GM19240 (cell line): ENCODE data around the gene ACAP3.
"Not testable (repeated sequence)": the region's sequence is repeated elsewhere in the genome, so short reads cannot be mapped to it uniquely, and the experiment has no call there.

Experiments used
- DNase-seq: peaks from one replicate; pipeline ENCODE4 v3.0.0; 2011; ENCODE audit warnings: low spot score; ENCODE audit not compliant: insufficient read length

ACAP3 gene

DNA sequence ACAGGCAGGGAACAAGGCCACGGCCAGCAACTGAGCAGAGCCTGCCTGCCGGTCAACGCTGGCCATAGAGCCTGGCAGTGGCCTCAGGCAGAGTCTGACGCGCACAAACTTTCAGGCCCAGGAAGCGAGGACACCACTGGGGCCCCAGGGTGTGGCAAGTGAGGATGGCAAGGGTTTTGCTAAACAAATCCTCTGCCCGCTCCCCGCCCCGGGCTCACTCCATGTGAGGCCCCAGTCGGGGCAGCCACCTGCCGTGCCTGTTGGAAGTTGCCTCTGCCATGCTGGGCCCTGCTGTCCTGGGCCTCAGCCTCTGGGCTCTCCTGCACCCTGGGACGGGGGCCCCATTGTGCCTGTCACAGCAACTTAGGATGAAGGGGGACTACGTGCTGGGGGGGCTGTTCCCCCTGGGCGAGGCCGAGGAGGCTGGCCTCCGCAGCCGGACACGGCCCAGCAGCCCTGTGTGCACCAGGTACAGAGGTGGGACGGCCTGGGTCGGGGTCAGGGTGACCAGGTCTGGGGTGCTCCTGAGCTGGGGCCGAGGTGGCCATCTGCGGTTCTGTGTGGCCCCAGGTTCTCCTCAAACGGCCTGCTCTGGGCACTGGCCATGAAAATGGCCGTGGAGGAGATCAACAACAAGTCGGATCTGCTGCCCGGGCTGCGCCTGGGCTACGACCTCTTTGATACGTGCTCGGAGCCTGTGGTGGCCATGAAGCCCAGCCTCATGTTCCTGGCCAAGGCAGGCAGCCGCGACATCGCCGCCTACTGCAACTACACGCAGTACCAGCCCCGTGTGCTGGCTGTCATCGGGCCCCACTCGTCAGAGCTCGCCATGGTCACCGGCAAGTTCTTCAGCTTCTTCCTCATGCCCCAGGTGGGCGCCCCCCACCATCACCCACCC lies 23.6 kb upstream of the ACAP3 start, which contains the start of gene TAS1R3:
TSS of gene TAS1R3 (plus strand) at position 213 of the 898 bp plus-strand sequence. CDS start at position 279, 66 bp downstream.
- DNase-seq, result no peak

DNA sequence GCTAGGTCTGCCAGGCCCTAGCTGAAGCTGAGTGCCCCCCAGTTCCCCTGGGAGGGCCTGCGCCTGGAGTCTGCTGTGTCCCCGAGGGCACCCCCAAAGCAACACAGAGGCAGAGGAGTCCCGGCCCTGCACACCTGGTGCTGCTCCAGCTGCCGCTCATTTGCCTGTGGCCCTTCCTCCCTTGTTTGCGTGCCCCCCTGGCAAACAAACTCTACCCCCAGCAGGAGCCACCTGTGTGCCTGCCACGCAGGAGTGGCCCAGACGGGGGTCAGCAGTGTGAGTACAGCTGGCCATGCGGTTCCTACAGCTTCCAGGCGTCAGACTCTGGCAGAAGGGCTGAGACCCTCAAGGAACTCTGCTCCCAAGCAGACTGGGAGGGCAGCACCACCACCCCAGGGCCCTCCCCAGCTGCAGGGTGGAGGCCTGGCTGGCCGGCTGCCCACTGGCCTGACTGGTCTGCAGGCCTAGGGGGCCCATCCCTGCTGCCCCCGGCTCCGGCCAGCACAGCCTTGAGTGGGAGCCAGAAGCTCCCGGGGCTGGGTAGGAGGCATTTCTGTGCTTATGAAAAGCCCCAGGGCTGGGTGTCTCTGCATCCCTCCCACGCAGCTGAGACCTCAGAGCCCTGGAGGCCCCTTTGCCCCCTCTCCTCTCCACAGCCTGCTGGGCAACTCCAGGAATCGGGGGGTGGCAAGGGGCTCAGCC lies 22.8 kb upstream of the ACAP3 start:
- no peak for DNase-seq

DNA sequence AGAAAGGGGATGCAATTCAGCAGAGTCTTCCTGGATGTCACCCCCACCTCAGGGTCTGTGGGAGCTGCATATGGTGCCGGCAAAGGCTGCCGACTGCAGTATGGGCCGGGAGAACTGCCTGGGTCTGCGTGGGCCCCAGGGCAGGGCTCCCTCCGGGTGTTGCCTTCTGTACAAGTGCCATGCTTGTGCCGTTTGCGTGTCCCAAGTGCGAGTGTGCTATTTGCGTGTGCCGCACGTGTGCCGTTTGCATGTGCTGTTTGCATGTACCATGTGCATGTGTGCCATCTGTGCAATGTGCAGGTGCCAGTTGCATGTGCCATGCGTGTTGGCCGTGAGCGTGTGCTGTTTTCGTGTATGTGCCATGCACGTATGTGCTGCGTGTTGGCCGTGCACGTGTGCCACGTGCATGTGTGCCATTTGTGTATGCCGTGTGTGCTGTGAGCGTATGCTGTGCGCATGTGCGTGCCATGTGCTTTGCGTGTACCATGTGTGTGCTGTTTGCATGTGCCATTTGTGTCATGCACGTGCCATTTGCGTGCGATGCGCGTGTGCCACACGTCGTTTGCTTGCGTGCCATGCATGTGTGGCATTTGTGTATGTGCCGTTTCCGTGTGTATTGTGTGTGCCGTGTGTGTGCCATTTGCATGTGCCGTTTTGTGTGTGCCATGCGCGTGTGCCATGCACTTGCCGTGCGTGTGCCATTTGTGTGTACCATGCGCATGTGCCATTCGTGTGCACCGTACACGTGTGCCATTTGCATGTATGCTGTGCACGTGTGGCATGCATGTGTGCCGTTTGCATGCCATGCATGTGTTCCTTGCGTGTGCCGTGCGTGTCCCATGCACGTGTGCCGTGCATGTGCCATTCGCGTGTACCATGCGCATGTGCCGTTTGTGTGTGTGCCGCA lies 21.8 kb upstream of the ACAP3 start:
- DNase-seq, result no peak

DNA sequence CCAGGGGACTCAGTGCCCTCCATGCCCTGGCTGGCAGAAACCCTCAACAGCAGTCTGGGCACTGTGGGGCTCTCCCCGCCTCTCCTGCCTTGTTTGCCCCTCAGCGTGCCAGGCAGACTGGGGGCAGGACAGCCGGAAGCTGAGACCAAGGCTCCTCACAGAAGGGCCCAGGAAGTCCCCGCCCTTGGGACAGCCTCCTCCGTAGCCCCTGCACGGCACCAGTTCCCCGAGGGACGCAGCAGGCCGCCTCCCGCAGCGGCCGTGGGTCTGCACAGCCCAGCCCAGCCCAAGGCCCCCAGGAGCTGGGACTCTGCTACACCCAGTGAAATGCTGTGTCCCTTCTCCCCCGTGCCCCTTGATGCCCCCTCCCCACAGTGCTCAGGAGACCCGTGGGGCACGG lies 20.5 kb upstream of the ACAP3 start:
- no peak for DNase-seq

DNA sequence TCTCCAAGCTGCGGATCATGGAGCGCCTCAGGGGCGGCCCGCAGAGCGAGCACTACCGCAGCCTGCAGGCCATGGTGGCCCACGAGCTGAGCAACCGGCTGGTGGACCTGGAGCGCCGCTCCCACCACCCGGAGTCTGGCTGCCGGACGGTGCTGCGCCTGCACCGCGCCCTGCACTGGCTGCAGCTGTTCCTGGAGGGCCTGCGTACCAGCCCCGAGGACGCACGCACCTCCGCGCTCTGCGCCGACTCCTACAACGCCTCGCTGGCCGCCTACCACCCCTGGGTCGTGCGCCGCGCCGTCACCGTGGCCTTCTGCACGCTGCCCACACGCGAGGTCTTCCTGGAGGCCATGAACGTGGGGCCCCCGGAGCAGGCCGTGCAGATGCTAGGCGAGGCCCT lies 19.6 kb upstream of the ACAP3 start:
- DNase-seq, result no peak

DNA sequence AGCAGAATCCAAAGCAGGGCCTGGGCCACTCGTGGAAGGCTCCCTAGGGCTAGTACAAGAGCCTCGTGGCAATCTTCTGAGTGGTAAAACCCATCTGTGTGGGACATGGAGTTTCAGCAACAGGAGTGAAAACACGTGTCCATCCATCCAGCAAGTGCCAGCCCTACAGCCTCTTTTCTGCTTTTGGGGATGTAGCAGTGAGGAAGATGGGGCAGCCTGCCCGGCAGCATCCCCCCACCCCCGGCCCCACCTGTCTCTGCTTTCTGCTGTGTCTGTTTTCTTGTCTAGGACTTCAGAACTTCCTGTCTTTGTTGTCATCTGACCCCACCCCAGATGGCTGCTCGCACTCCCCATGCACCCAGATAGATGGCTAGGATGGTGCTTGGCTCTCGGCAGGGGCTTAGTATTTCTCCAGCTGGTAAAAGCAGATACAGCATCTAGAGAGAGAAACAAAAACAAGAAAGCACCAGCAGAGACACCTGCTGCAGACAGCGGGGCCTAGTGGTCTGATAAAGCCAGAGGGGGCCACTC lies 18.4 kb upstream of the ACAP3 start:
- DNase-seq, result no peak

DNA sequence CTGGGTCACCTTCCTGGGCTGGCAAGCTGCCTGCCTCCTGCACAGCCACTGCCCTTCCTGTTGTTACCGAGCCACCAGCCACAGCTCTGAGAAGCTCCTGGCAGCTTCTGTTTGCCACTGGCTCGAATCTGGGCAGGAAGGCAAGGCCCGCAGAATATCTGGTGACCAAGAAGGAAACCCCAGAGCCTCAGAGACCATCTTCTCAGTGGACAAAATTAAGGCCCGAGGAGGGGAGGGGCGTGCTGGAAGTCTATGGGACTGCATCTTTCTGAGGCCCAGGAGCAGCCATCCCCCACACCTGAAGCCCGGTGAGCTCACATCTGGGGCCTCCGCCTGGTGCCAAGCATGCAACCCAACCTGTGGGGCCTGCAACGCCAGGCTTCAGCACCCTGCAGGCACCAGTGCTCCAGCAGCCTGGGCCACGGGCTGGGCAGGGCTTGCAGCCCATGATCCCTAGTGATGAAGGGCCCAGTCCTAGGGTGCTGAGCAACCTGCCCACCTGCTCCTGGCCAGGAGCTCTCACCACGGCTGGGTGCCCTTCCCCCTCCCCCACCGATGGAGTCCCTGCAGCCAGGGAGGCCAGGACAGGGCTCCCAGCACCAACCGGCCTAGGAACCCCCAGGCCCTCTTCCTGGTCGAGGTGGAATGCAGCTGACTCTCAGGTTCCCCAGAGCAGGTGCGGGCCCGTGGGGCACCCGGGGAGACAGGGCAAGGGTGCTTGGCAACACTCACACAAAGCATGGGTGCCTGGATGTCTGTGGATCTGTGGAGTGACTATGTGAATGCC lies 17.8 kb upstream of the ACAP3 start:
- DNase-seq, result no peak

DNA sequence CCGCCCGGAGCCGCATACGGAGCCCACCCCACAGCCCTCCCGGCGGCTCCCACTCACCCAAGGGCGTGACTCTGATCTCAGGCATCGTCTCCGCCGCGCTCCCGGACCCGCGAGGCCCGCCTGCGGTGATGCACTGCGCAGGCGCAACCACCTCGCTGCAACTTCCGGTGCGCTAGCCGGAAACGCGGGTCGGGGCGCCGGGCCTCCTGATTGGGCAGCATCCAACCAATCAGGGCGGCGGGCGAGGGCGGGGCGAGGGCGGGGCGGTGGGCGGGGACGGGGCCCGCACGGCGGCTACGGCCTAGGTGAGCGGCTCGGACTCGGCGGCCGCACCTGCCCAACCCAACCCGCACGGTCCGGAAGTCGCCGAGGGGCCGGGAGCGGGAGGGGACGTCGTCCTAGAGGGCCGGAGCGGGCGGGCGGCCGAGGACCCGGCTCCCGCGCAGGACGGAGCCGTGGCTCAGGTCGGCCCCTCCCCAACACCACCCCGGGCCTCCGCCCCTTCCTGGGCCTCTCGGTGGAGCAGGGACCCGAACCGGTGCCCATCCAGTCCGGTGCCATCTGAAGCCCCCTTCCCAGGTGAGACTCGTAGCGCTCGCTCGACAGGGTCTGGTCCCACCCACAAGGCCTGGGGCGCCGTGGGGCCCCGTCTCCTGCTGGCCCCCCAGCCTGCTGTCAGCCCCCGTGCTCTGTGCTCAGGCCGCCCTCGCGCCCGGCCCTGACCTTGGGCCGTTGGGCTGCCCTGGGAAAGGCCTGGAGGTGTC lies 17.0 kb upstream of the ACAP3 start, which contains the start of the genes CPTP and INTS11:
TSS of gene CPTP (plus strand) at position 279 of the 764 bp plus-strand sequence. CDS start 2,109 bp downstream, outside the sequence.
TSS of gene INTS11 (minus strand) at position 137 of the 764 bp plus-strand sequence. CDS start at position 85, 52 bp downstream.
- DNase-seq, result peak; percentile 98

DNA sequence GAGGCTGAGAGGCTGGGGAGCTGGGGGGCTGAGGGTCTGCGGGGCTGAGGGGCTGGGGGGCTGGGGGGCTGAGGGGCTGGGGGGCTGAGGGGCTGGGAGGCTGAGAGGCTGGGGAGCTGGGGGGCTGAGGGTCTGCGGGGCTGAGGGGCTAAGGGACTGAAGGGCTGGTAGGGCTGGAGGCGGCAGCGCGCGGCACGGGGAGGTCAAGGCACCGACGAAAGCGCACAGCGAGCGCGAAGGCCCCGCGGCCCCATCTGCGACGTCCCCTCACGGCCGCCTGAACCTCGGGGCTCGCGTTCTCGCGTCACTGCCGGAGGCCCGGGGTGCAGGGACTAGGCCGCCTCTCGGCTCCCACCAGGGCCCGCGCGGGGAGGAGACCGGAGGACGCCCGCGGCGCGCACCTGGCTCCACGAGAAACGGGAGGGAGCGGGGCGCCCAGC lies 16.4 kb upstream of the ACAP3 start:
- DNase-seq, result no peak

DNA sequence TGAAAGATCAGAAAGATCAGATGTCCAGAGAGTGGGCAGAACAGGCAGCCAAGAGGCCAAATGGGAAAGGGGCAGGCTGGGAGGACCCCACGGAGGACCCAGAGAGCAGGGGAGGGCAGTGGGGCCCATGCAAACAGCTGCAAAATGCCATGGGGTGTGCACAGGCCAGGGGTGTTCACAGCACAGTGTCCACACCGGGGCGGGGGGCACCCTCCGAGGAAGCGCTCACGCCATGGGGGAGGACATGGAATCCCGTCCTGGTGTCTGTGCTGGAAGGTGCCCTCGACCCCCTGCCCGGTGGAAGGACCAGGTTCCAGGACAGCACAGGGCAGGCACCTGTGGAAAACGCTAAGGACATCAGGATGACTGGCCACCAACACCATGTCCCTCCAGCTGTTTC lies 15.2 kb upstream of the ACAP3 start:
- DNase-seq, result no peak

DNA sequence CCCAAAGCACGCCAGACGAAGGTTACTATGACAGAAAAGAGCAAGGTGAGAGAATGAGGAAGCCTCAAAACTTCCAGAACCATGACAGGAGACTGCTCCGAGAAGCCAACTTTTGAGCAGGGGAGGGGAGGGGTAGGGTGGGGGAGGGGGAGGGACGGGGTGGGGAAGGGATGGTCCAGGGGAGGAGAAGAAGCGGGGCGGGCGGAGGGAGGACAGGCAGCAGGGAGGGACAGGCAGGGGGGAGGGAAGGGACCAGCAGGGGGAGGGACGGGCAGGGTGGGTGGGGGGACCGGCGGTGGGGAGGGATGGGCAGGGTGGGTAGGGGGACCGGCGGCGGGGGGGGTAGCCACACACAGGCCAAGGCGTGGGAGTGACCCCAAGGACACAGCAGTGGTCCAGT lies 14.7 kb upstream of the ACAP3 start:
- DNase-seq, result no peak

DNA sequence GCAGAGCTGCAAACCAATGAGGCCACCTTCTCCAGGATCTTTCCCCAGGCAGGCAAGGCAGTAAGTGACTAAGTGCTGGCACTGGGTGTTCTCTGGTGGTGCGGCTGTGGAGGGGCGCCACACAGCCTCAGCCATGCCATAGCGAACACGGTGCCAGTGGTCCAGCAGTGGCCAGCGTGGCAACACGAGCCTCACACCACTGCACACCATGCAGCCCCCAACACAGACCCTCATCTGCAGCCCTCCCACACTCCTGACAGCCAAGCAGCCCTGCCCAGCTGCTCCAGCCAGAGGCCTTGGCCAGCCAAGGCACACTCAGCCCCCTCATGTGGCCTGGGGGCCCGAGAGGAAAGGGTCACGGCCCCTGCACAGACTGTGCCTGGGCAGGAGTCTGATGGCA lies 13.7 kb upstream of the ACAP3 start:
- no peak for DNase-seq

DNA sequence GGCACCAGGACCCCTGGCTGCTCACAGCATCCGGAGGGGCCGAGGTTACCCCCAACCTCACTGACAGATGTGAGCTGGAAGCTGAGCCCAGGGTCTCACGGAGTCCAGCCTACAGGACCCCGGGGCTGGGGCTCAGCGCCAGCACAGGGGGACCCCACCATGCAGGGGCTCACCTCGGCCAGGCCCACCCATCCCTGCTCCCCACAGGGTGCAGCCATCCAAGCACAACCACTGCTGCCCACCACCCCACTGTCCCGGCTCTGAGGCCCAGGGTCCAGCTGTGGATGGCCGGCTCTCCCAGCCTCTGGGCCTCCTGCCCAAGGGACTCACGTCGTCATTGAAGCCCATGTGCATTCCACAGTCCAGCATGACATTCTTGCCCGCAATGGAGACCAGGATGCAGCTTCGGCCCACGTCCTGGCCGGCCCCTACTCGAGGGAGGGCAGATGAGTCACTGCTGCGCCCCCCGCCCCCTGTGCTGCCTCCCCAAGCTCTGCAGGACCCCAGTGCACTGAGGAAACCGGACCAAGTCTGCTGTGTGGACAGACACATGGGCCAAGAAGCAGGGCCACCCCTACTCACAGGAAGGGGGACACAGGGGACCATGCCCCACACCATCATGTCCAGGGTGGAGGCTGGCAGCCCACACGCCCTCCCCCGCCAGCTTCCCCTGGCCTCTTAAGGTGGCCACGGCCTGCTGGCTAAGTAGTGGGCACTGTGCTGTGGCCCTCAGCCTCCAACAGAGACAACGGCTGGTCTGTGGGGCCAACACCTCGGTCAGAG lies 13.1 kb upstream of the ACAP3 start:
- DNase-seq, result no peak

DNA sequence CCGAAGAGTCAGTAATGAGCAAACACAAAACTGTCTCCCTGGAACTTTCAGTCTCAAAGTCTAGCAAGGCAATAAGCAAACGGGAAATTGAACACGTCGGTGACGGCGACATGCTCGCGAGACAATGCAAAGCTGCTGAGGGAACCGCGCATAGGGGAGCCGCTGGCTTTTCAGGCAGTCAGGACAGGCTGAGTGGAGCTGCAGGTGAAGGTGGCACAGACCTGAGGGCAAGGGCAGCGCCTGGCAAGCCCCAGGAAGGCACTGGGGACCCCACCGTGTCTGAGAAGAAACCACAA lies 11.9 kb upstream of the ACAP3 start:
- DNase-seq, result no peak

DNA sequence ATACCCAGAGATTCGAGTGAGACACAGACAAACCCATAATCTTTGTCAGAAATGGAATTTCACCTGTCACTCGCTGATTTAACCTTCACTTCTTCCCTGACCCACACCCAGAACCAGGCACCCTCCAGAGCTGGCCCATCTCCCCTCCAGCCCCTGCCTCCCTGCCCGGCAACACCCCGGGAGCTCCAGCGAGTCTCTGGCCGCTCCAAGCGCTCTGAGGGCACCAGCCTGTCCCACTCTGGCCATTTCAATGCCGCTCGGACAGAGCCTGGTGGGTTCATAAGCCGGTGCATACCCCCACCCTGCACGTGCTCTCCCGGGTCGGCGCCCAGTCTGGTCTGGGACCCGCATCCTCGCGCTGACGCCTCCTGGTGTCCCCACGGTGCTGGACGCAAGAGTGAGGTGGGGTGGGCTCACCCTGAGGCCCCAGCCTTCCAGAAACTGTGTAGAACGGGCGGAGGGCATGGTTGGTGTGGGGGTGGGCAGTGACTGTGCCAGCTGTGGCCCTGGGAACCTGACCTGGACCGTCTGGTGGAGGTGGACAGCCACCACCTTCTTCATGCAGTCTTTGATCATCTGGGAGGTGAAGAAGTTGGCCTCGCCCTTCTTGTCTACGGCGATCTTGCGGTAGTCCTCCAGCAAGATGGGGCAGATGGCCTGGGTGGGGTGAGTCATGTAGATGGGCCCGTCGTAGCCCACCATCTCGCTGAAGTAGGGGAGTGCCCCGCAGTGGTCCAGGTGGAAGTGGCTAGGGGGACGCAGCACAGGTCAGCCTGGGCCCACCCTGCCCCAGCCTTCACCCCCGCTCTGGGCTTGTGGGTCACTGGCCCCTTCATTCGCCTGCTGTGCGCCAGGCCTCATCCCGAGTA lies 11.3 kb upstream of the ACAP3 start:
- DNase-seq, result no peak

DNA sequence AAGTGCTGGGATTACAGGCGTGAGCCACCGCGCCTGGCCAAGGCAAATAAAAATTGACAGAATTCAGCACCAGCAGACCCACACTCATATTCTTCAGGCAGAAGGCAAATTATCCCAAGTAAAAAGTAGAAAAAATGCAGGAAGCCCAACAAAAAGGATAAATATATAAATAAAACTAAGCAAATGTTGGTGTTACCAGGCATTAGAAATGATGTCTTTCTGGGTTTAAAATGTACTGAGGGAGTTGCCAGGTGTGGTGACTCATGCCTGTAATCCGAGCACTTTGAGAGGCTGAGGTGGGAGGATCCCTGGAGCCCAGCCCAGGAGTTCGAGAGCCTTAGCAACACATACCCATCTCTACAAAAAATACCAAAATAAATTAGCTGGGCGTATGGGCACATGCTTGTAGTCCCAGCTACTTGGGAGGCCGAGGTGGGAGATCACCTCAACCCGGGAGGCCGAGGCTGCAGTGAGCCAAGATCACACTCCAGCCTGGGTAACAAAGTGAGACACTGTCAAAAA lies 10.5 kb upstream of the ACAP3 start:
- no peak for DNase-seq

DNA sequence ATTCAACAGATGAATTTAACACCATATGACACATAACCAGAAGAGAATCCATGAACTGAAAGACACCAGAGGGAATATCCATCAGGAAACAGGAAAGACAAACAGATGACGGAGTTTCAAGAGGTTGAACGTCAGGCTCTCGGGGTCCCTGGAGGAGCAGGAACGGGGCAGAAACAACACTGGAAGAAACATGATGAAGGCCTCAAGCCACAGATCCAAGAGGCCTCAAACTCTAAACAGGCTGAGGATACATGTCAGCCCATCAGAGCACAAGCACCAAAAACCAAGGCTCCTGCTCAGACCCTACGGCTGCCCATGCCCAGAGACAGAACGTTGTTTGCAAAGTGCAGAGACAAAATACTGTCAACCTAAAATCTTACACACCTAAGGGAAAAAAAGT lies 9.7 kb upstream of the ACAP3 start:
- DNase-seq, result no peak

DNA sequence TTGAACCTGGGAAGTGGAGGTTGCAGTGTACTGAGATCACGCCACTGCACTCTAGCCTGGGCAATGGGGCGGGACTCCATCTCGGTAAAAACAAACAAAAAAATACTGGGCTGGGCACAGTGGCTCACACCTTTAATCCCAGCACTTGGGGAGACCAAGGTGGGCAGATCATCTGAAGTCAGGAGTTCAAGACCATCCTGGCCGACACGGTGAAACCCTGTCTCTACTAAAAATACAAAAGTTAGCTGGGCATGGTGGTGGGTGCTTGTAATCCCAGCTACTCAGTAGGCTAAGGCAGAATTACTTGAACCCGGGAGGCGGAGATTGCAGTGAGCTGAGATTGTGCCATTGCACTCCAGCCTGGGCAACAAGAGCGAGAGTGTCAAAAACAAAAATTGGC lies 8.5 kb upstream of the ACAP3 start:
- DNase-seq, result not testable (repeated sequence)
